G401.6 (cell line): Measurements from ENCODE around the gene SUCO.
"Not testable (repeated sequence)": the region's sequence is repeated elsewhere in the genome, so short reads cannot be mapped to it uniquely, and the experiment has no call there.

Experiments
- FAIRE-seq: peaks from 2 replicates; lab custom pipeline; 2012; peaks lifted over from hg19 to GRCh38; lab: Jason Lieb, UNC

SUCO gene

GRCh38 chr1:172532700-172533512 is at the start of gene SUCO:
Gene SUCO, plus strand, starts transcription at chr1:172533150. Its CDS starts 286 bp downstream, at chr1:172533436.
- peak; percentile 98 for FAIRE-seq

GRCh38 chr1:172483448-172483847 is 49.5 kb upstream of the SUCO start:
- no peak for FAIRE-seq

GRCh38 chr1:172484252-172484651 is 48.7 kb upstream of the SUCO start:
- FAIRE-seq = no peak

GRCh38 chr1:172485626-172486025 is 47.3 kb upstream of the SUCO start:
- FAIRE-seq = no peak

- FAIRE-seq = no peak
These were observed 46.0 kb upstream of the SUCO start for GRCh38 chr1:172486805-172487454.

GRCh38 chr1:172487550-172487949 is 45.4 kb upstream of the SUCO start:
- no peak for FAIRE-seq

GRCh38 chr1:172488393-172488792 is 44.6 kb upstream of the SUCO start:
- no peak for FAIRE-seq

GRCh38 chr1:172489847-172490246 is 43.1 kb upstream of the SUCO start:
- FAIRE-seq = no peak

GRCh38 chr1:172492421-172492820 is 40.5 kb upstream of the SUCO start:
- no peak for FAIRE-seq

GRCh38 chr1:172494166-172494565 is 38.8 kb upstream of the SUCO start:
- FAIRE-seq = no peak

- FAIRE-seq = not testable (repeated sequence)
These were observed 36.8 kb upstream of the SUCO start for GRCh38 chr1:172496127-172496526.

GRCh38 chr1:172496678-172497077 is 36.3 kb upstream of the SUCO start:
- FAIRE-seq = no peak

- no peak for FAIRE-seq
These were observed 35.7 kb upstream of the SUCO start for GRCh38 chr1:172497230-172497629.

GRCh38 chr1:172498857-172499256 is 34.1 kb upstream of the SUCO start:
- no peak for FAIRE-seq

GRCh38 chr1:172499636-172500141 is 33.3 kb upstream of the SUCO start:
- no peak for FAIRE-seq

GRCh38 chr1:172500207-172500606 is 32.7 kb upstream of the SUCO start:
- FAIRE-seq = no peak

GRCh38 chr1:172507741-172508140 is 25.2 kb upstream of the SUCO start:
- FAIRE-seq = no peak

- no peak for FAIRE-seq
These were observed 22.5 kb upstream of the SUCO start for GRCh38 chr1:172510479-172510878.

- FAIRE-seq = no peak
These were observed 20.4 kb upstream of the SUCO start for GRCh38 chr1:172512591-172512990.

GRCh38 chr1:172513479-172513878 is 19.5 kb upstream of the SUCO start:
- no peak for FAIRE-seq

GRCh38 chr1:172514108-172514507 is 18.8 kb upstream of the SUCO start:
- FAIRE-seq = no peak

GRCh38 chr1:172515436-172515835 is 17.5 kb upstream of the SUCO start:
- no peak for FAIRE-seq

- no peak for FAIRE-seq
These were observed 17.0 kb upstream of the SUCO start for GRCh38 chr1:172515927-172516326.

GRCh38 chr1:172517081-172517480 is 15.9 kb upstream of the SUCO start:
- no peak for FAIRE-seq
